PC-3 (cell line): ENCODE measurements around the gene NBAS. TPM values are rescaled to one million over a fixed set of nuclear protein-coding genes. Genes with fewer than 3 reads are reported as not detected.
A peak's percentile ranks its signal among the peaks of the same experiment; 100 is the strongest.

Source experiments
- ATAC-seq: fragments of 200-7000 bp; cut with Tn5 transposase; 2 replicates; pipeline ENCODE4 v1.9.1; 2020; ENCODE audit warnings: mild to moderate bottlenecking, moderate library complexity
- BruUV-seq: library from RNA; stranded (reverse); fragments of 400-500 nt; replicated peaks from 2 replicates; lab custom pipeline; 2021; lab: Mats Ljungman, UMichigan
- CTCF ChIA-PET: fragments of 300-600 bp; sonication (Branson Sonifier 250); formaldehyde crosslinking; loops from one replicate; lab custom pipeline; 2022; ENCODE audit warnings: antibody characterized with exemption; lab: Charles Lee
- POLR2A ChIA-PET: fragments of 300-600 bp; sonication (Branson Sonifier 250); formaldehyde crosslinking; loops from one replicate; lab custom pipeline; 2022; ENCODE audit warnings: antibody characterized with exemption; ENCODE audit not compliant: unreplicated experiment; lab: Charles Lee
- DNase-seq: peaks from one replicate; pipeline ENCODE4 v3.0.0-alpha.2; 2015
- H2AFZ ChIP-seq: fragments of 300-600 bp; sonication (generic); 2 replicates; pipeline ENCODE4 v1.6.0; 2016; ENCODE audit warnings: antibody characterized with exemption, low read length
- H3F3A ChIP-seq: fragments of 300-600 bp; sonication (generic); one replicate; pipeline ENCODE4 v1.6.0; 2017; ENCODE audit warnings: antibody characterized with exemption, low read length, control low read depth, mild to moderate bottlenecking; ENCODE audit not compliant: unreplicated experiment
- H3K27ac ChIP-seq: fragments of 300-600 bp; sonication (generic); 2 replicates; pipeline ENCODE4 v1.5.1; 2016; ENCODE audit warnings: mild to moderate bottlenecking, low read length
- H3K27me3 ChIP-seq: fragments of 300-600 bp; sonication (generic); 2 replicates; pipeline ENCODE4 v1.6.1; 2016; ENCODE audit warnings: low read length, mixed read lengths
- H3K36me3 ChIP-seq: fragments of 300-600 bp; sonication (generic); 2 replicates; pipeline ENCODE4 v1.6.1; 2016; ENCODE audit warnings: low read depth, mixed run types, low read length, mixed read lengths
- H3K4me1 ChIP-seq: fragments of 300-600 bp; sonication (generic); 2 replicates; pipeline ENCODE4 v1.5.1; 2016; ENCODE audit warnings: low read length; ENCODE audit not compliant: insufficient read depth
- H3K4me2 ChIP-seq: fragments of 300-600 bp; sonication (generic); 2 replicates; pipeline ENCODE4 v1.6.0; 2016; ENCODE audit warnings: low read length
- H3K4me3 ChIP-seq: fragments of 300-600 bp; sonication (generic); 2 replicates; pipeline ENCODE4 v1.5.1; 2016; ENCODE audit warnings: mild to moderate bottlenecking, low read length, mixed read lengths
- H3K79me2 ChIP-seq: fragments of 300-600 bp; sonication (generic); 2 replicates; pipeline ENCODE4 v1.6.1; 2017; ENCODE audit warnings: low read length, mixed read lengths
- H3K9ac ChIP-seq: fragments of 300-600 bp; sonication (generic); 2 replicates; pipeline ENCODE4 v1.6.0; 2016; ENCODE audit warnings: mild to moderate bottlenecking, low read length
- H3K9me2 ChIP-seq: fragments of 300-600 bp; sonication (generic); replicated peaks from 2 replicates; pipeline ENCODE4 v1.6.1; 2016; ENCODE audit warnings: mixed run types, low read length, mixed read lengths
- H3K9me3 ChIP-seq: fragments of 300-600 bp; sonication (generic); 2 replicates; pipeline ENCODE4 v1.6.1; 2016; ENCODE audit warnings: low read length, mixed read lengths
- H4K20me1 ChIP-seq: fragments of 300-600 bp; sonication (generic); 2 replicates; pipeline ENCODE4 v1.6.1; 2016; ENCODE audit warnings: low read length, mixed read lengths
- EZH2 ChIP-seq: fragments of 300-600 bp; sonication (generic); IDR thresholded peaks from one replicate; pipeline ENCODE4 v1.6.1; 2017; ENCODE audit warnings: antibody characterized with exemption, mild to moderate bottlenecking, low read length; ENCODE audit not compliant: unreplicated experiment
- EZH2phosphoT487 ChIP-seq: fragments of 300-600 bp; sonication (generic); IDR thresholded peaks from 2 replicates; pipeline ENCODE4 v1.6.1; 2018; ENCODE audit warnings: mild to moderate bottlenecking, antibody characterized with exemption, low read length, borderline replicate concordance
- intact Hi-C: fragments of 100-400 bp; cut with micrococcal nuclease; formaldehyde crosslinking; loops from 2 replicates; pipeline ENCODE4 v1.9.0; 2023
- total RNA-seq: library from RNA; depleted of rRNA; stranded (reverse); fragments of >200 nt; gene quantifications from 2 replicates; pipeline ENCODE4 v1.2.3, GENCODE V29; 2014
- TF ChIP-seq, protein P1 (sequence below): fragments of 300-600 bp; sonication (generic); conservative IDR thresholded peaks from 2 replicates; pipeline ENCODE4 v1.5.1; 2017; ENCODE audit warnings: antibody characterized with exemption, low read depth, mild to moderate bottlenecking, low read length

The NBAS gene
- total RNA-seq, 1 experiment from 2014 or later, result 37.2 TPM

DNA sequence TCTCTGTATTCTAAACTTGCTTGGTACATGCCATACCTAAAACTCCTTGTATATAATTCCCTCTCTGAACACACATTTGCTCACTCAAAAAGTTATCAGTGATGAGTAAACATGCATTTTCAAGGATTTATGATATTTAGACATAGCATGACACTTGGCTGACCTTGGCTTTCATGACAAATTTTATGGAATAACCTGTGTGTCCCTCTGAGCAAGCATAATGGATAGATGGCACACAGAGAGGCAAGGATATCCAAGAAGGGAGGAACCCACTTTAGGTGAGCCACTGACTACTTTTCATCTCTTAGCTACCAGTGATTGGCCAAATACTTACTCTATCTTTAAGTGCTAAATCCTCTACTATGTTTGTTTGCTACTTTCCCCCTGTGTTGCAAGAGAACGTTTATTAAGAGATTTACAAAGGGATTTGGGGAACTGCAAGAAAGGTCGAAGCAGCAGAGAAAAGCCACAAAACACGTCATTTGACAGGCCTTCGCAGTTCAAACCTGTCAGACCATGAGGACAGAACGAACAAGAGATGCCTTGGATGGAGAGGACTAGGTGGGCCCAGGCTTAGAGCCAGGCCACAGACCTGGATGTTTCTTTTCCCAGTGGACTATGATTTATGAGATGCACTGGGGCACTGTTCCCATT lies 379.9 kb downstream of the NBAS start:
- H3F3A ChIP-seq, result no peaks in the 10 kb centered on the region
- H4K20me1 ChIP-seq, result no peaks in the 10 kb centered on the region
- ChIA-PET POLR2A (no interaction called here), CTCF (no interaction called here)
- H3K9ac ChIP-seq, result no peak overlapping the region
- TF ChIP-seq EZH2 (no peak), EZH2phosphoT487 (no peak)
- TF ChIP-seq, protein P1, sequence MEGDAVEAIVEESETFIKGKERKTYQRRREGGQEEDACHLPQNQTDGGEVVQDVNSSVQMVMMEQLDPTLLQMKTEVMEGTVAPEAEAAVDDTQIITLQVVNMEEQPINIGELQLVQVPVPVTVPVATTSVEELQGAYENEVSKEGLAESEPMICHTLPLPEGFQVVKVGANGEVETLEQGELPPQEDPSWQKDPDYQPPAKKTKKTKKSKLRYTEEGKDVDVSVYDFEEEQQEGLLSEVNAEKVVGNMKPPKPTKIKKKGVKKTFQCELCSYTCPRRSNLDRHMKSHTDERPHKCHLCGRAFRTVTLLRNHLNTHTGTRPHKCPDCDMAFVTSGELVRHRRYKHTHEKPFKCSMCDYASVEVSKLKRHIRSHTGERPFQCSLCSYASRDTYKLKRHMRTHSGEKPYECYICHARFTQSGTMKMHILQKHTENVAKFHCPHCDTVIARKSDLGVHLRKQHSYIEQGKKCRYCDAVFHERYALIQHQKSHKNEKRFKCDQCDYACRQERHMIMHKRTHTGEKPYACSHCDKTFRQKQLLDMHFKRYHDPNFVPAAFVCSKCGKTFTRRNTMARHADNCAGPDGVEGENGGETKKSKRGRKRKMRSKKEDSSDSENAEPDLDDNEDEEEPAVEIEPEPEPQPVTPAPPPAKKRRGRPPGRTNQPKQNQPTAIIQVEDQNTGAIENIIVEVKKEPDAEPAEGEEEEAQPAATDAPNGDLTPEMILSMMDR, result no peak
- no peaks in the 10 kb centered on the region for H3K79me2 ChIP-seq
- peak; percentile 53 for DNase-seq
- H3K9me2 ChIP-seq, result no peaks in the 10 kb centered on the region
- intact Hi-C loops, result no loop called here
- H3K4me3 ChIP-seq, result no peak overlapping the region
- no peaks in the 10 kb centered on the region for H3K9me3 ChIP-seq
- BruUV-seq, result no TSS peak
- H3K4me2 ChIP-seq, result no peak overlapping the region
- no peaks in the 10 kb centered on the region; the same call in 1 of the 2 replicates for H3K36me3 ChIP-seq
- ATAC-seq, result peak; percentile 70
- H2AFZ ChIP-seq, result no peak overlapping the region
- no peaks in the 10 kb centered on the region for H3K27me3 ChIP-seq
- no peak overlapping the region for H3K27ac ChIP-seq
- peaks cover 25% of the 10 kb centered on the region for H3K4me1 ChIP-seq

DNA sequence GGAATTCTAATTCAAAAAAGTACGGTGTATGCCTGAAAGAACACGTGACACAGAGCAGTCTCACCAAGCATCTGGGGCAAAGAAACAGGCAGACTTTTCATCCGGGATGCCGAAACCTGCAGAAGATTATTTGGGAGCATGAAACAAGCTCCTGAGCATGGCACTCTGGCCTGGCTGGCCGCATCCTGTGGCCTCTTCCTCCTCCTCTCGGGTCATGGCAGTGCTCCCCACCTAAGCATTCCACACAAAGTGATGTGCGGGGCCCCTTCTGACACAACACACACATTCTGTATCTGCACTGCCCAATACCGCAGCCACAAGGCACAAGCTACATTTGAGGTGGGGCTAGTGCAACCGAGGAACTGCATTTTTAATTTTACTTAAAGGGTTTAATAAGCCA lies 380.8 kb downstream of the NBAS start:
- Histone ChIP-seq H3K9me3 (no peaks in the 10 kb centered on the region), H2AFZ (no peak overlapping the region), H4K20me1 (no peaks in the 10 kb centered on the region), H3K79me2 (no peaks in the 10 kb centered on the region), H3F3A (no peaks in the 10 kb centered on the region), H3K4me2 (no peak overlapping the region), H3K9me2 (no peaks in the 10 kb centered on the region), H3K4me3 (no peak overlapping the region), H3K9ac (no peak overlapping the region), H3K27me3 (no peaks in the 10 kb centered on the region), H3K27ac (no peak overlapping the region), H3K36me3 (no peaks in the 10 kb centered on the region; the same call in 1 of the 2 replicates), H3K4me1 (peaks cover 25% of the 10 kb centered on the region)
- BruUV-seq, result no TSS peak
- ChIA-PET CTCF (no interaction called here), POLR2A (no interaction called here)
- ATAC-seq (no peak), DNase-seq (no peak)
- no peak for TF ChIP-seq EZH2phosphoT487
- TF ChIP-seq, protein P1, result no peak
- no peak for TF ChIP-seq EZH2
- intact Hi-C loops, result no loop called here

DNA sequence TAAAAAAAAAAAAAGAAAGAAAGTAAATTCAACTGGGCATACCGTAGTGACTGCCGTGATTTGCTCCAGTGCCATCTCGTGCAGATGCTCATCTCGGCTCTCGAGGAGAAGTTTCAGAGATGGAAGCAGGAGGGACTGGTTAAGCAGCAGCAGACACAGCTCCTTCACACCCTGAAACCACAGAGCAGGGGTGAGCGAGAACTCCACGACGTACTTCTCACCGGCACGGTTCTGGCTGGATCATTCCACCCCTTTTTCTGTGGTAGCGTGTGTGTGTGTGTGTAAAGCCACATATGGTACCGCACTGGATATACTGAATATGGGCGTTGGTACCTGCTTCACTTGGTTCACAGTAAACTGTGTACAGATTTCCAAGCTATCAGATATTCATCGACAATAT lies 382.2 kb downstream of the NBAS start:
- H3K27ac ChIP-seq, result no peak overlapping the region
- BruUV-seq, result no TSS peak
- H3K4me2 ChIP-seq, result no peak overlapping the region
- no peak overlapping the region for H2AFZ ChIP-seq
- no peak overlapping the region for H3K9ac ChIP-seq
- H3K27me3 ChIP-seq, result no peaks in the 10 kb centered on the region
- no peaks in the 10 kb centered on the region for H3K36me3 ChIP-seq
- no peak for ATAC-seq
- intact Hi-C loops, result no loop called here
- H3K9me2 ChIP-seq, result no peaks in the 10 kb centered on the region
- no peaks in the 10 kb centered on the region for H3F3A ChIP-seq
- TF ChIP-seq, protein P1, result no peak
- no peak for TF ChIP-seq EZH2
- H3K4me3 ChIP-seq, result no peak overlapping the region
- no peaks in the 10 kb centered on the region for H4K20me1 ChIP-seq
- ChIA-PET POLR2A (no interaction called here), CTCF (no interaction called here)
- H3K4me1 ChIP-seq, result peaks cover 25% of the 10 kb centered on the region
- no peaks in the 10 kb centered on the region for H3K9me3 ChIP-seq
- no peak for DNase-seq
- H3K79me2 ChIP-seq, result no peaks in the 10 kb centered on the region
